DMS53 treated with DMSO at 0.1 percent for 48 hours (cell line): Measurements from ENCODE around the gene HIVEP1.
"Not testable (repeated sequence)": the region's sequence is repeated elsewhere in the genome, so short reads cannot be mapped to it uniquely, and the experiment has no call there.

ENCODE experiments used
- DNase-seq: peaks from one replicate; lab custom pipeline; 2025; ENCODE audit not compliant: unreplicated experiment; lab: John Stamatoyannopoulos, UW

HIVEP1 gene

GRCh38 chr6:12082368-12082767, 70.3 kb downstream of the HIVEP1 start:
- no peak for DNase-seq

DNA sequence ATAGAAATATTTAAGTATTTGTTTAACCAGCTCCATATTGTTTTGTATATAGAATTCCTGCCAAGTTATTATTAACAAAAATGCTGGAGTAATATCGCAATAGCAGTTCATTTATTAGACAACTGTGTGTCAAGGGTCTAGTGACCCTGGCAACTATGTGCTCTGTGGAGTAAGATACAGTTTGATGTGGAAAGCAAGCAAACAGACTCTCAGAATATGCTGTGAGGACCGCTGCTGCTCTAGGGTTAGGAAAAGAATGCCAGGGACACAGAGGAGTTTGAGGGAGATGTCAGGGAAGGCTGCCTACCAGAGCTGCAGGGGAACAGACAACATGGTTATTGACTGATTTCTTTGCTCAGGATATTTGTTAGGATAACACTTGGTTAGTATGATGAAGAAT, 71.2 kb downstream of the HIVEP1 start:
- DNase-seq = no peak

DNA sequence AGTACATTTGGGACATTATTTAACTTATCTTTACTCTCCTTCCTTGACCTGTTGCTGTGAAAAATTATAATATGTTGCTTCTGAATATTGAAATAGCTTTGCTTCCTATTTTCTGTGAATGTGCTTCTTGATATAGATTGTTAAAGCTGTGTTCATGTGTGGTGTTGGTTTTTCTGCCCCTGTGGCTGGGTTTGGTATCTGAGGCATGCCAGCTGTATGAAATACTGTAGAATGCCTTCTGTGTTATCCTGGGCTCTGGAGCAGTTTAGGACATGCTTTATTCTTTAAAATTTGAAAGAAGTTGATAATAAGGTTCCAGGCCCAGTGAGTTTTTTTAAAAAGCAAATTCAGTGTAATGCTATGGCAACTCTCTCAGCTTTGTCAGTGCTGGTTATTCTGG, 71.7 kb downstream of the HIVEP1 start:
- no peak for DNase-seq

DNA sequence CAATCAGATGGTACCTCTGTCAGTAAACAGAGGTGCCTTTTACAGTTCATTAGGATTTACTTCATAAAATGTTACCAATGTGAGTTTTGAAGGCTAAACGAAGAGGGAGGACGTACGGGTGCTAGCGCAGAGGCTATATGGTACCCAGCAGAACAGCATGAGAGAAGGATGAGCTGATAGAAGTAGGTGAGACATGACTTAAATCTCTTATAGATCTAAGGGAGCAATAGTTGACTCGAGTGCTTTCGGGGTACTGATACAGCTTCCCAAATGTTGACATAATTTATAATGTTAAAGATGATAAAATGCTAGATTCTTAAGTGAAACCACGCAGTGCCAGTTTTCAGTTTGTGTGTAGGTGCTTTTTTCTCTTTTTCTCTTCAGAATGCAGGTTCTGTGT, 72.6 kb downstream of the HIVEP1 start:
- DNase-seq = no peak

- DNase-seq = no peak
Observed at GRCh38 chr6:12088531-12088930, 76.4 kb downstream of the HIVEP1 start.

DNA sequence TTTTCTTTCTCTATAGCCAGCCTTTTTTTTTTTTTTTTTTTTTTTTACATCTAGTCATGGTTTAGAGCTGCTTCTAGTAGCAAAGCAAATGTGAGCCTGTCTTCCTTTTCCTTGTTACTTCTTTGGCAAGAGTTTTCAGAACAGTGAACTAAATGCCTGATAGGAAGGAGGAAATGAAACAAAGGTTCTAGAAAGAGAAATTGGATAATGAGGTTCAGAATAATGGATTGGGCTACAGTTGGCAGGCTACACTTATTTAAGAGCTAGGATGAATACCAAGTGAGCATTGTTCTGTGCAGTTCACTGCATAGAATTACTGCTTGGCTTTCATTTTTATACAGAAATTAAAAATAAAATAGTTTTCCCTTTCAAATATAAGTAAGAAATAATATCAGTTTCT, 78.6 kb downstream of the HIVEP1 start:
- DNase-seq = no peak

GRCh38 chr6:12092762-12093161, 80.7 kb downstream of the HIVEP1 start:
- DNase-seq = no peak

- no peak for DNase-seq
Observed at GRCh38 chr6:12094689-12095088, 82.6 kb downstream of the HIVEP1 start.

DNA sequence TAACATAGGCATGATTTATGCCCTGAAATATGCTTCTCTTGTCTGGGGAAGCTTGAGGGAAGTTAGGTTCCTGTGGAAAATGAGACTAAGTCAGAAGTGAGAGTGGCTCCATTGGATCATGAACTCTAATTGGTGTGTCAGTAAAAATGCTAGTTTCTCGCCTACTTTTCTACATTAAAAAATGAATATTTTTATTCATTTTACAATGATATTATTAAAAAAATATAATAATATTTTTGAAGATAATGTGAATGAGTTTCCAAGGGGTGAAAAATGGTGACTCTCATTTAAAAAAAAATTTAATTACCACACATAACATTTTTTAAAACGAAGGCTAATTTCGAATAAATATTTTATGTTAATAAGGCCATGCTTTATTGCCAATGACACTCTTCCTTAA, 84.2 kb downstream of the HIVEP1 start:
- no peak for DNase-seq

- DNase-seq = no peak
Observed at GRCh38 chr6:12097791-12098190, 85.7 kb downstream of the HIVEP1 start.

GRCh38 chr6:12099623-12100338, 87.7 kb downstream of the HIVEP1 start:
- DNase-seq = no peak

DNA sequence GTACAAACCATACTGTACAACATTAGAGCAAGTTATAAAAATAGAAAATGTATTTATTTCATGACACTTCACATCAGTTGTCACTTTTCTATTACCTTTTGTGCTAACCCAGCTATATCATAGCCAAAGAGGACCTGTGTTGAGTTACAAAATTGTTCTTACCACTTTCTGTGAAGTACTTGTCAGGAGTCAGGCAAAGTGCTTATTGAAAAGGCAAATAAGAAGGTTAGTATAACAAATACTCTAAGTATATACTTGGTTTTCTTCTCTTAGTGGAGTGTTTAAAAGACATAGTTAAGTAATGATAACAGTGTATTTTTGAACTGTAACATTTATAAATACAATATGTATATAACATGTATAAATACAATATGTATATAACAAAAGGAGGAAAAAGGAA, 88.9 kb downstream of the HIVEP1 start:
- DNase-seq = no peak

DNA sequence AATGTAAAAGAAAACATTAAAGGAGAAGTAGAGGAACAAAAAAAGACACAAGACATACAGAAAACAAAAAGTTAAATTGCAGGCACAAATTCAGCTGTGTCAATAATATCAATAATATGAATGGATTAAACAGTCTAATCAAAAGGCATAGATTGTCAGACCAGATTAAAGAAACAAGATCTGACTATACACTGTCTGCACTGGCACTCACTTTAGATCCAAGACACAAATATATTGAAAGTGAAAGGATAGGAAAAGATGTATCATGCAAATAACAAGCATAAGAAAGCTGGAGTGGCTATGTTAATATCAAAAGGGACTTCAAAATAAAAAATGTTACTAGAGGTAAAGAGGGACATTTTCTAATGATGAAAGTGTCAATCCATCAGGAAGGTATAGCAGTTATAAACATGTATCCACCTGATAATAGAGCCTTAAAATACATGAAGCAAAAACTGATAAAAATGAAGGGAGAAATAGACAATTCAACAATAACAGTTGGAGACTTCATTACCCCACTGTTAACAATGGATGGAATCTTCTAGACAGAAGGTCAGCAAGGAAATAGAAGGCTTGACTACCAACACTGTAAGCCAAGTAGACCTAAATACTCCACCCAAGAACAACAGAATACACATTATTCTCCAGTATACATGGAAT, 89.7 kb downstream of the HIVEP1 start:
- DNase-seq = no peak

DNA sequence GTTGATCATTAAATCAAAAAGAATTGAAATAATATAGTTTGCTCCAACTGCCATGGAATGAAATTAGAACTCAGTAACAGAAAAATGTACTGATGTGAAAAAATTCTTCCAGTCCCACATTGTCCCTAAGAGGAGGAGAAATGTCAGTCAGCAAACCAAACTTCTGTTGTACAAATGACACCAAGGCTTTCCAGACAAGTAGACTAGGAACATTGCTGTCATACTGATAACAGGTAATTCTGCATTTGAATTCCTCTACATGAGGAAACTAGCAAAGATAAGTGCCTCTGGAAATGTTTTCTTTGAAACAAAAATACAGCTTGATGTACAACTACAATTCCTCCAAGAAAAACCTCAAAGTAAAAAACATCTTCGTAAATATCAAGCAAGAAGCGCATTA, 90.2 kb downstream of the HIVEP1 start:
- no peak for DNase-seq

DNA sequence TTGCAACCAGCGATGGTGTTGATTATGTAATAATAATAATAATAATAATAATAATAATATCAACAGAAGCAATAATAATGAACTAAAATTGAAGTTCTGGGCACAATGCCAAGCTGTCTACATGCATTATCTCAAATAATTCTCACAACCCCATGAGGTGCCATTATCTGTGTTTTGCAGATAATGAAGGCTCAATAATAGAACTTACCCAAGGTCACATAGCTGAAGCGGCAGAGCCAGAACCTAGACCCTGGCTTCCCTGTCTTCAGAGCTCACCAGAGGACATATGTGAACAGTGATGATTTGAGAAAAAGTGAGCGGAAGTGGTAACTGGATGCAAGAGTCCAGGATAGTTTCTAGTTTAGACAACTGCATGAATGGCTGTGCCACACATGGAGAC, 91.0 kb downstream of the HIVEP1 start:
- no peak for DNase-seq

- no peak for DNase-seq
Observed at GRCh38 chr6:12105271-12105670, 93.2 kb downstream of the HIVEP1 start.

DNA sequence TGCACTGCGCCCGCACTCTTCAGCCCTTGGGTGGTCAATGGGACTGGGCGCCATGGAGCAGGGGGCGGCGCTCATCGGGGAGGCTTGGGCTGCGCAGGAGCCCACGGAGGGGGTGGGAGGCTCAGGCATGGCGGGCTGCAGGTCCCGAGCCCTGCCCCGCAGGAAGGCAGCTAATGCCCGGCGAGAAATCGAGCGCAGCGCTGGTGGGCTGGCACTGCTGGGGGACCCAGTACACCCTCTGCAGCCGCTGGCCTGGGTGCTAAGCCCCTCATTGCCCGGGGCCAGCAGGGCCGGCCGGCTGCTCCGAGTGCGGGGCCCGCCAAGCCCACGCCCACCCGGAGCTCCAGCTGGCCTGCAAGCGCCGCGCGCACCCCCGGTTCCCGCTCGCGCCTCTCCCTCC, 96.3 kb downstream of the HIVEP1 start:
- not testable (repeated sequence) for DNase-seq

DNA sequence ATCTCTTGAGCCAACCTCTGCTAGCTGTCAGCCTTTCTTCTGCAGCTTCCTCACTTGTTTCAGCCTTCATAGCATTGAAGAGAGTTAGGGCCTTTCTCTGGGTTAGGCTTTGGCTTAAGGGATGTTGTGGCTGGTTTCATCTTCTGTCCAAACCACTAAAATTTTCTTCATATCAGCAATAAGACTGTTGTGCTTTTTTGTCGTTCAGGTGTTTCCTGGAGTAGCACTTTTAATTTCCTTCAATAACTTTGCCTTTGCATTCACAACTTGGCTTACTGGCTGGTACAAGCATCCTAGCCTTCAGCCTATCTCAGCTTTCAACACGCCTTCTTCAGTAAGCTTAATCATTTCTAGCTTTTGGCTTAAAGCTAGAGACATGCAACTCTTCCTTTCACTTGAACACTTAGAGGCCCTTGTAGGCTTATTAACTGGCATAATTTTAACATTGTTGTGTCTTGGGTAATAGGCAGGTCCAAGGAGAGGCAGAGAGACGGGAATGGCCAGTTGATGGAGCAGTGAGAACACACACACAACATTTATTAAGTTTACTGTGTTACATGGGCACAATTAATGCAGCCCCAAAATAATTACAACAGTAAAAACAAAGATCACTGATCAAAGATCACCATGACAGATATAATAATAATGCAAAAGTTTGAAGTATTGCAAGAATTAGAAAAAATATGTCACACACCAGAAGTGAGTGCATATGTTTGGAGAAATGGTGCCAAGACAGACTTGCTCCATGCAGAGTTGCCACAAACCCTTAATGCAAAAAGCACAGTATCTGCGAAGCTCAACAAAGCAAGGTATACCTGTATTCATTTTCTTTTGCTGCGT, 98.6 kb downstream of the HIVEP1 start:
- DNase-seq = no peak

GRCh38 chr6:12111363-12111670, 99.2 kb downstream of the HIVEP1 start:
- no peak for DNase-seq

DNA sequence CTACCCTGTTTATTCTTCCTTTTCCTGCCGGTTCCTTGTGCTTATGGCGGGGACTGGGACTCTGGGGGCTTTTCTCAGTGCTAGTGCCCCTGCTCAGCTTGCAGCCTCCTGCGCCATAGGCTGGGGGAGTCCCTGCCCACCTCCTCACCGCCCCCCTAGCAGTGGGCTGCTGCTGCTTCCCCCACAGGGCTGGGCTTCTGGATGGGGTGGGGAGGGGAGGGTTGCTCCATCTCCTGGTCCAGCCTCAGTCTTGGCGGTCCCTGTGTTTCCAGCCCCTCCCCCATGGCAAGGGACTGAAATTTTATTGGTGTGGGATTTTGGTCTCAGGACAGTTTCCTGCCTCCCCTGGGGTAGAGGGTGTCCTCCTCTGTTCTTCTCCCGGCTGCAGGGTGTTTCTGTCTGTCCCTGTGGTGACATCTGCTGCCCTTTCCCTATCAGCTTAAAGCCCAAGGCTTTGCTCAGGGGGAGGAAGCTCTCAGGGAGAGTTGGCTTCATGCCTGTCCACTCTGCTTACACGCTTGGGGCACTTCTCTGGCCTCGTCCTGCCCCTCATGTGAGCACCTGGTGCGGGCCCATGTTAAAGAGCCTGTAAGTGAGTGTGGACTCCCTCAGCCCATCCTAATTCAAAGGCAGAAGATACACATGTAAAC, 100.6 kb downstream of the HIVEP1 start:
- DNase-seq = no peak

GRCh38 chr6:12113190-12113577, 101.1 kb downstream of the HIVEP1 start:
- DNase-seq = no peak

DNA sequence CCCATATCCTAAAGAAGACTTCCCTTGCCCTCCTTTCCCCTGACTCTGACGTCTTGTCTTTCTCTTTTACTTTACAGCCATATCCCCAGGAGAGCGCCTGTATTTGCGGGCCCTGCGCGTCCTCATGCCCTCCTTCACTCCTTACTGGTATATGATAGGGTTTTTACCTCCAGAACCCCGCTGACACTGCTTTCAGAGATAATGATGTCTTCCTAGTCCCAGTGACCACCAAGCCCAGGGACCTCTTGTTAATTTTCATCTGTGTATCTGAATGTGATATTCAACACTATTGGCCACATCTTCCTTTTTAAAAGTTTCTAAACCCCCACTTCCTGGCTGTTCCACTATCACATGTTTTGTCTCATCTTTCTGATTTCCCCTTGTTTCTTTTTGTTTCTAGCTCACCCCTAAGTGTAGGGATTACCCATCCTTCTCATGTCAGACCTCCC, 102.0 kb downstream of the HIVEP1 start:
- no peak for DNase-seq
